Measurements from ENCODE around the gene PKIG.

GRCh38 chr20:44633187-44633810, 50.9 kb downstream of the PKIG start:
- TF ChIP-seq FOXP2 (optimal IDR thresholded peaks at IDR 0.05; ENCODE audit: borderline replicate concordance, extremely low read depth, extremely low read length, insufficient read depth) = no peak
- no peak for TF ChIP-seq TAF1 (IDR thresholded peaks at IDR 0.05; ENCODE audit: borderline replicate concordance, insufficient read depth, low read length)
